ENCODE data around the gene PLB1.

PLB1 gene, protein sequence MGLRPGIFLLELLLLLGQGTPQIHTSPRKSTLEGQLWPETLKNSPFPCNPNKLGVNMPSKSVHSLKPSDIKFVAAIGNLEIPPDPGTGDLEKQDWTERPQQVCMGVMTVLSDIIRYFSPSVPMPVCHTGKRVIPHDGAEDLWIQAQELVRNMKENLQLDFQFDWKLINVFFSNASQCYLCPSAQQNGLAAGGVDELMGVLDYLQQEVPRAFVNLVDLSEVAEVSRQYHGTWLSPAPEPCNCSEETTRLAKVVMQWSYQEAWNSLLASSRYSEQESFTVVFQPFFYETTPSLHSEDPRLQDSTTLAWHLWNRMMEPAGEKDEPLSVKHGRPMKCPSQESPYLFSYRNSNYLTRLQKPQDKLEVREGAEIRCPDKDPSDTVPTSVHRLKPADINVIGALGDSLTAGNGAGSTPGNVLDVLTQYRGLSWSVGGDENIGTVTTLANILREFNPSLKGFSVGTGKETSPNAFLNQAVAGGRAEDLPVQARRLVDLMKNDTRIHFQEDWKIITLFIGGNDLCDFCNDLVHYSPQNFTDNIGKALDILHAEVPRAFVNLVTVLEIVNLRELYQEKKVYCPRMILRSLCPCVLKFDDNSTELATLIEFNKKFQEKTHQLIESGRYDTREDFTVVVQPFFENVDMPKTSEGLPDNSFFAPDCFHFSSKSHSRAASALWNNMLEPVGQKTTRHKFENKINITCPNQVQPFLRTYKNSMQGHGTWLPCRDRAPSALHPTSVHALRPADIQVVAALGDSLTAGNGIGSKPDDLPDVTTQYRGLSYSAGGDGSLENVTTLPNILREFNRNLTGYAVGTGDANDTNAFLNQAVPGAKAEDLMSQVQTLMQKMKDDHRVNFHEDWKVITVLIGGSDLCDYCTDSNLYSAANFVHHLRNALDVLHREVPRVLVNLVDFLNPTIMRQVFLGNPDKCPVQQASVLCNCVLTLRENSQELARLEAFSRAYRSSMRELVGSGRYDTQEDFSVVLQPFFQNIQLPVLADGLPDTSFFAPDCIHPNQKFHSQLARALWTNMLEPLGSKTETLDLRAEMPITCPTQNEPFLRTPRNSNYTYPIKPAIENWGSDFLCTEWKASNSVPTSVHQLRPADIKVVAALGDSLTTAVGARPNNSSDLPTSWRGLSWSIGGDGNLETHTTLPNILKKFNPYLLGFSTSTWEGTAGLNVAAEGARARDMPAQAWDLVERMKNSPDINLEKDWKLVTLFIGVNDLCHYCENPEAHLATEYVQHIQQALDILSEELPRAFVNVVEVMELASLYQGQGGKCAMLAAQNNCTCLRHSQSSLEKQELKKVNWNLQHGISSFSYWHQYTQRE (N-terminal part only)

GRCh38 chr2:28495551-28496250 is at the start of gene PLB1:
PLB1 (plus strand) TSS chr2:28496060; CDS start chr2:28496115, 55 bp downstream.
- no peak for TF ChIP-seq CTCF (conservative IDR thresholded peaks at IDR 0.05; ENCODE audit: low read depth)
- CTCF ChIA-PET, result interaction anchor here (0.6 to 0.9 kb wide), 2 partner anchors 10 to 42 kb away, joined by 3 read pairs; no protein-coding TSS in a partner anchor
- no peak within 1 kb of the TSS for H3K27ac ChIP-seq
- DNase-seq (ENCODE audit: low spot score), result no peak
- POLR2A ChIA-PET (ENCODE audit: low non-redundant PET), result no interaction called here

GRCh38 chr2:28446531-28446930 is 49.3 kb upstream of the PLB1 start:
- POLR2A ChIA-PET (ENCODE audit: low non-redundant PET), result interaction anchor here (0.6 to 1.5 kb wide), 3 partner anchors 10 to 536 kb away, joined by 3 to 8 read pairs (median 5); no protein-coding TSS in a partner anchor

GRCh38 chr2:28447086-28447485 is 48.8 kb upstream of the PLB1 start:
- no peak for DNase-seq (ENCODE audit: low spot score)

More at GRCh38 chr2:28446531-28446930, 49.3 kb upstream of the PLB1 start:
- TF ChIP-seq CTCF (conservative IDR thresholded peaks at IDR 0.05; ENCODE audit: low read depth), result no peak
- CTCF ChIA-PET, result no interaction called here
- DNase-seq (ENCODE audit: low spot score), result no peak
- peak overlapping the region; percentile 93 for H3K27ac ChIP-seq

GRCh38 chr2:28447943-28448792 is 47.7 kb upstream of the PLB1 start:
- POLR2A ChIA-PET (ENCODE audit: low non-redundant PET), result interaction anchor here (0.6 kb wide), 1 partner anchor 47 kb away, joined by 3 read pairs; no protein-coding TSS in a partner anchor
- DNase-seq (ENCODE audit: low spot score), result peak; percentile 45
- CTCF ChIA-PET, result no interaction called here
- no peak for TF ChIP-seq CTCF (conservative IDR thresholded peaks at IDR 0.05; ENCODE audit: low read depth)
- peak overlapping the region; percentile 93 for H3K27ac ChIP-seq

More at GRCh38 chr2:28447086-28447485, 48.8 kb upstream of the PLB1 start:
- H3K27ac ChIP-seq, result peak overlapping the region; percentile 93
- ChIA-PET POLR2A (ENCODE audit: low non-redundant PET) (no interaction called here), CTCF (no interaction called here)
- no peak for TF ChIP-seq CTCF (conservative IDR thresholded peaks at IDR 0.05; ENCODE audit: low read depth)

DNA sequence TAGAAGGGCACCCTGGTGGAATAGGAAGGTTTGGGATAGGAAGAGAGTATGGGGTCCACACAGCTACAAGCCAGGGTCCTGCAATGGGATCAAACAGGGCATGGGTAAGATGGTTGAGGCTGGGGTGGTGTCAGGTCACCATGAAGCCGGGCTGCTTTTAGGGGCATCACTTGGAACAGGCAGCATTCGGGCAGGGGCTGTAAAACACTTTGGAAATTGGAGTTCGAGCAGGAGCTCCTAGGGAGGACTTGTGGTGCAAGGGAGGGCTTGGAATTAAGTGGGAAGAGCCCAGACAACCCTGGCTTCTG is 47.1 kb upstream of the PLB1 start:
- no peak for DNase-seq (ENCODE audit: low spot score)
- CTCF ChIA-PET, result no interaction called here
- POLR2A ChIA-PET (ENCODE audit: low non-redundant PET), result interaction anchor here (0.6 kb wide), 1 partner anchor 47 kb away, joined by 3 read pairs; no protein-coding TSS in a partner anchor
- H3K27ac ChIP-seq, result peak overlapping the region; percentile 93
- TF ChIP-seq CTCF (conservative IDR thresholded peaks at IDR 0.05; ENCODE audit: low read depth), result no peak

Measured in RWPE1 (cell line).